GM19397 (cell line): Measurements from ENCODE around the gene BRCA2.

Source experiments
- ATAC-seq: cut with Tn5 transposase; IDR thresholded peaks from one replicate; pipeline ENCODE4 v1.9.1; 2021; ENCODE audit warnings: mild to moderate bottlenecking, moderate library complexity; ENCODE audit not compliant: unreplicated experiment

The BRCA2 gene

GRCh38 chr13:32378012-32378411 lies 62.7 kb downstream of the BRCA2 start:
- no peak for ATAC-seq

GRCh38 chr13:32381539-32381938 lies 66.2 kb downstream of the BRCA2 start:
- ATAC-seq, result no peak

GRCh38 chr13:32383836-32384618 lies 68.7 kb downstream of the BRCA2 start:
- no peak for ATAC-seq

GRCh38 chr13:32384702-32385101 lies 69.4 kb downstream of the BRCA2 start:
- ATAC-seq, result no peak

- no peak for ATAC-seq
Observed at GRCh38 chr13:32385410-32385809, 70.1 kb downstream of the BRCA2 start.

- ATAC-seq, result no peak
Observed at GRCh38 chr13:32390048-32390447, 74.7 kb downstream of the BRCA2 start.

GRCh38 chr13:32390484-32390883 lies 75.2 kb downstream of the BRCA2 start:
- no peak for ATAC-seq

- no peak for ATAC-seq
Observed at GRCh38 chr13:32391101-32391619, 75.9 kb downstream of the BRCA2 start.

- no peak for ATAC-seq
Observed at GRCh38 chr13:32403108-32403507, 87.8 kb downstream of the BRCA2 start.

- no peak for ATAC-seq
Observed at GRCh38 chr13:32407854-32408253, 92.5 kb downstream of the BRCA2 start.

- ATAC-seq, result no peak
Observed at GRCh38 chr13:32408296-32409000, 93.1 kb downstream of the BRCA2 start.

- ATAC-seq, result no peak
Observed at GRCh38 chr13:32409001-32409313, 93.6 kb downstream of the BRCA2 start.

- ATAC-seq, result no peak
Observed at GRCh38 chr13:32409561-32410421, 94.5 kb downstream of the BRCA2 start.

GRCh38 chr13:32413284-32413683 lies 98.0 kb downstream of the BRCA2 start:
- ATAC-seq, result no peak

GRCh38 chr13:32414580-32414979 lies 99.3 kb downstream of the BRCA2 start:
- ATAC-seq, result no peak

- ATAC-seq, result no peak
Observed at GRCh38 chr13:32415019-32415418, 99.7 kb downstream of the BRCA2 start.

GRCh38 chr13:32417995-32418394 lies 102.7 kb downstream of the BRCA2 start:
- no peak for ATAC-seq

- ATAC-seq, result no peak
Observed at GRCh38 chr13:32419862-32420261, 104.6 kb downstream of the BRCA2 start.

- ATAC-seq, result no peak
Observed at GRCh38 chr13:32423592-32423991, 108.3 kb downstream of the BRCA2 start.

GRCh38 chr13:32425158-32425557 lies 109.8 kb downstream of the BRCA2 start:
- no peak for ATAC-seq

- ATAC-seq, result no peak
Observed at GRCh38 chr13:32426191-32426989, 111.1 kb downstream of the BRCA2 start.
